T-helper 17 cell (primary cell): ENCODE measurements around the gene WNT9A. TPM values are rescaled to one million over a fixed set of nuclear protein-coding genes. Genes with fewer than 3 reads are reported as not detected.
"Not testable (repeated sequence)": the region's sequence is repeated elsewhere in the genome, so short reads cannot be mapped to it uniquely, and the experiment has no call there.

Source experiments
- ATAC-seq: fragments of 150-1000 bp; cut with Tn5 transposase; 2 replicates; pipeline ENCODE4 v1.10.0; 2021; ENCODE audit warnings: mild to moderate bottlenecking, moderate library complexity
- DNase-seq, 3 donors: peaks; one replicate each; pipeline versions ENCODE4 v3.0.0 to v3.0.0-alpha.2; 2020 to 2021
- H3K9me3 ChIP-seq: one replicate; pipeline ENCODE4 v1.7.0; 2013; ENCODE audit warnings: low read length, mild to moderate bottlenecking; ENCODE audit not compliant: control insufficient read depth, poor library complexity, severe bottlenecking
- H3K27ac Mint-ChIP-seq: one replicate; pipeline ENCODE4 v1.8.0; 2022; ENCODE audit warnings: mild to moderate bottlenecking, moderate library complexity, mixed read lengths
- H3K27me3 Mint-ChIP-seq: one replicate; pipeline ENCODE4 v1.8.0; 2022; ENCODE audit warnings: mixed read lengths
- H3K36me3 Mint-ChIP-seq: one replicate; pipeline ENCODE4 v1.8.0; 2022; ENCODE audit warnings: low read depth, mixed read lengths
- H3K4me1 Mint-ChIP-seq: one replicate; pipeline ENCODE4 v1.8.0; 2022; ENCODE audit warnings: mild to moderate bottlenecking, mixed read lengths
- H3K4me3 Mint-ChIP-seq: one replicate; pipeline ENCODE4 v1.8.0; 2022; ENCODE audit warnings: mild to moderate bottlenecking, moderate library complexity, mixed read lengths
- total RNA-seq, 4 donors: library from RNA in 2 of 4; stranded (reverse) in 2 of 4; gene quantifications; one replicate each; pipeline ENCODE4 v1.2.3 and lab custom pipeline; 2022 to 2026

The WNT9A gene
- total RNA-seq, 2 donors from 2014 or later: 0.10 to 0.18 TPM

GRCh38 chr1:227886993-227887696 is 60.6 kb downstream of the WNT9A start:
- peak; percentile 29 for ATAC-seq
- Mint-ChIP-seq H3K36me3 (no peaks in the 10 kb centered on the region), H3K4me3 (peak overlapping the region; percentile 49), H3K27ac (peak overlapping the region; percentile 69), H3K27me3 (no peaks in the 10 kb centered on the region), H3K4me1 (peaks cover 32% of the 10 kb centered on the region)
- H3K9me3 ChIP-seq: no peaks in the 10 kb centered on the region
- peak in 2 of 3 donors; percentile 26 to 28 for DNase-seq

- no peaks in the 10 kb centered on the region for H3K36me3 Mint-ChIP-seq
- ATAC-seq: no peak
- H3K27me3 Mint-ChIP-seq: no peaks in the 10 kb centered on the region
- H3K9me3 ChIP-seq: no peaks in the 10 kb centered on the region
- H3K4me1 Mint-ChIP-seq: peaks cover 33% of the 10 kb centered on the region
- no peak overlapping the region for H3K27ac Mint-ChIP-seq
- DNase-seq: peak in 1 of 3 donors; percentile 8
- peak overlapping the region; percentile 49 for H3K4me3 Mint-ChIP-seq
Measured at GRCh38 chr1:227886503-227886961, 61.2 kb downstream of the WNT9A start.

- Mint-ChIP-seq H3K36me3 (no peaks in the 10 kb centered on the region), H3K27ac (peak overlapping the region; percentile 39), H3K4me1 (peaks cover 33% of the 10 kb centered on the region), H3K27me3 (no peaks in the 10 kb centered on the region), H3K4me3 (peak overlapping the region; percentile 77)
- DNase-seq: peak in 1 of 3 donors; percentile 11
- ATAC-seq: peak; percentile 3
- H3K9me3 ChIP-seq: no peaks in the 10 kb centered on the region
Measured at GRCh38 chr1:227885648-227886502, 61.9 kb downstream of the WNT9A start.

GRCh38 chr1:227885135-227885647 is 62.5 kb downstream of the WNT9A start:
- ATAC-seq: peak; percentile 61
- Mint-ChIP-seq H3K36me3 (no peaks in the 10 kb centered on the region), H3K4me1 (peaks cover 33% of the 10 kb centered on the region), H3K4me3 (peak overlapping the region; percentile 77), H3K27me3 (no peaks in the 10 kb centered on the region), H3K27ac (peak overlapping the region; percentile 39)
- H3K9me3 ChIP-seq: no peaks in the 10 kb centered on the region
- peak in 2 of 3 donors; percentile 8 to 14 for DNase-seq

GRCh38 chr1:227884370-227885134 is 63.2 kb downstream of the WNT9A start:
- no peak overlapping the region for H3K27ac Mint-ChIP-seq
- ATAC-seq: no peak
- H3K4me3 Mint-ChIP-seq: peak overlapping the region; percentile 77
- H3K36me3 Mint-ChIP-seq: no peaks in the 10 kb centered on the region
- DNase-seq: peak in 2 of 3 donors; percentile 4 to 11
- H3K9me3 ChIP-seq: no peaks in the 10 kb centered on the region
- H3K4me1 Mint-ChIP-seq: peaks cover 29% of the 10 kb centered on the region
- H3K27me3 Mint-ChIP-seq: no peaks in the 10 kb centered on the region

- H3K27me3 Mint-ChIP-seq: no peaks in the 10 kb centered on the region
- H3K4me3 Mint-ChIP-seq: no peak overlapping the region
- ATAC-seq: no peak
- no peaks in the 10 kb centered on the region for H3K9me3 ChIP-seq
- no peak for DNase-seq
- no peak overlapping the region for H3K27ac Mint-ChIP-seq
- peaks cover 26% of the 10 kb centered on the region for H3K4me1 Mint-ChIP-seq
- no peaks in the 10 kb centered on the region for H3K36me3 Mint-ChIP-seq
Measured at GRCh38 chr1:227883641-227884301, 64.0 kb downstream of the WNT9A start.

GRCh38 chr1:227883073-227883520 is 64.6 kb downstream of the WNT9A start:
- H3K27ac Mint-ChIP-seq: peak overlapping the region; percentile 41
- DNase-seq: peak in 1 of 3 donors; percentile 6
- H3K27me3 Mint-ChIP-seq: no peaks in the 10 kb centered on the region
- H3K9me3 ChIP-seq: no peaks in the 10 kb centered on the region
- ATAC-seq: no peak
- H3K36me3 Mint-ChIP-seq: no peaks in the 10 kb centered on the region
- H3K4me1 Mint-ChIP-seq: peaks cover 26% of the 10 kb centered on the region
- no peak overlapping the region for H3K4me3 Mint-ChIP-seq

GRCh38 chr1:227880342-227880924 is 67.3 kb downstream of the WNT9A start:
- H3K4me3 Mint-ChIP-seq: no peak overlapping the region

GRCh38 chr1:227877810-227878209 is 69.9 kb downstream of the WNT9A start:
- H3K9me3 ChIP-seq, H3K27me3 Mint-ChIP-seq, H3K4me3 Mint-ChIP-seq, DNase-seq, H3K36me3 Mint-ChIP-seq, ATAC-seq, H3K27ac Mint-ChIP-seq: not testable (repeated sequence)
- H3K4me1 Mint-ChIP-seq: peaks cover 14% of the 10 kb centered on the region

More at GRCh38 chr1:227880342-227880924, 67.3 kb downstream of the WNT9A start:
- peaks cover 18% of the 10 kb centered on the region for H3K4me1 Mint-ChIP-seq
- no peaks in the 10 kb centered on the region for H3K36me3 Mint-ChIP-seq
- no peaks in the 10 kb centered on the region for H3K27me3 Mint-ChIP-seq
- DNase-seq: no peak
- H3K27ac Mint-ChIP-seq: no peak overlapping the region
- ATAC-seq: no peak
- H3K9me3 ChIP-seq: no peaks in the 10 kb centered on the region

GRCh38 chr1:227871892-227872291 is 75.8 kb downstream of the WNT9A start:
- H3K27me3 Mint-ChIP-seq, H3K36me3 Mint-ChIP-seq, H3K4me3 Mint-ChIP-seq, DNase-seq, H3K27ac Mint-ChIP-seq, ATAC-seq, H3K9me3 ChIP-seq: not testable (repeated sequence)
- peaks cover 33% of the 10 kb centered on the region for H3K4me1 Mint-ChIP-seq

- no peak for DNase-seq
- no peaks in the 10 kb centered on the region for H3K27me3 Mint-ChIP-seq
- peaks cover 36% of the 10 kb centered on the region for H3K4me1 Mint-ChIP-seq
- H3K36me3 Mint-ChIP-seq: peaks cover 2% of the 10 kb centered on the region
- H3K4me3 Mint-ChIP-seq: peak overlapping the region; percentile 64
- H3K9me3 ChIP-seq: no peaks in the 10 kb centered on the region
- ATAC-seq: no peak
- peak overlapping the region; percentile 47 for H3K27ac Mint-ChIP-seq
Measured at GRCh38 chr1:227870366-227870765, 77.4 kb downstream of the WNT9A start.

GRCh38 chr1:227869851-227870305 is 77.9 kb downstream of the WNT9A start:
- Mint-ChIP-seq H3K4me3 (peak overlapping the region; percentile 64), H3K4me1 (peaks cover 36% of the 10 kb centered on the region), H3K27ac (peak overlapping the region; percentile 47), H3K27me3 (no peaks in the 10 kb centered on the region), H3K36me3 (peaks cover 2% of the 10 kb centered on the region)
- peaks cover under 1% of the 10 kb centered on the region for H3K9me3 ChIP-seq
- ATAC-seq: peak; percentile 58
- no peak for DNase-seq
